ENCODE results near the gene CAMTA1. TPM values are rescaled to one million over a fixed set of nuclear protein-coding genes. Genes with fewer than 3 reads are reported as not detected.

CAMTA1 gene
- total RNA-seq, 4 donors from 2014 or later: 45.3 to 68.9 (median 62.0) TPM

DNA sequence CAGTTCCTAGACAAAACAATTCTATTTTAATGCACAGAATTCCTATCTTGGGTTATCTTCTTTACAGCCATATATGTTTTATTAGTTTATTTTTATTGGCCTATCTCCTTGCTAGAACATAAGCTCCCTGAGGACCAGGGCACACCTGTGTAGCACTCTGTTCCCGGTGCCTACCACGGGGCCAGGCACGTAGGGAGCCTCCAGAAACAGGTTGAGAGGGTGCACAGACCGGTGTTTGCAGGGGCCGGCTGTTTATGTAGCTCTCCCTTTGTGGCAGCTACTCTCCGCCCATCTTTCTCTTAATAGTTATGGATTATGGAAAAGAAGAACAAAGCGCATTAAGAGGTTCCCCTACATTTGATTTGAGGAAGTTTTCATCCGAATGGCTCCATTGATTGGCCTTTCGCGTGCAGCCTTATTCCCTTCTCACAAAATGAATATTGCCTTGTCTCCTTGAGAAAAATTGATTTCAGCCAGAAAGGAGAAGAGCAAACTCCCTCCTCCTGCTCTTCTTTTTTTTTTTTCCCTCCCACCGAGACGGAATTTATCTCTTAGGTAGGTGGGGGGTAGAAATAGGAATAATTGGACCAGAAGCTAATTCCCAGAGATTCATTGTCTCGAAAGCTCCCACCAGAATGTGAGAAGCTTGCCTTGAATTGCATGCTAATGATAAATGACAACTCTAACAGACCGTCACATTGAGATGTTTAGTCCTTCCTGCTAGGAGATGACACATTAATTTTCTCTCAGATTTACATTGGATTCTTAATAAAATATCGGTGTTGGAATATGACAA, 447.4 kb downstream of the CAMTA1 start:
- TF ChIP-seq, protein P1, sequence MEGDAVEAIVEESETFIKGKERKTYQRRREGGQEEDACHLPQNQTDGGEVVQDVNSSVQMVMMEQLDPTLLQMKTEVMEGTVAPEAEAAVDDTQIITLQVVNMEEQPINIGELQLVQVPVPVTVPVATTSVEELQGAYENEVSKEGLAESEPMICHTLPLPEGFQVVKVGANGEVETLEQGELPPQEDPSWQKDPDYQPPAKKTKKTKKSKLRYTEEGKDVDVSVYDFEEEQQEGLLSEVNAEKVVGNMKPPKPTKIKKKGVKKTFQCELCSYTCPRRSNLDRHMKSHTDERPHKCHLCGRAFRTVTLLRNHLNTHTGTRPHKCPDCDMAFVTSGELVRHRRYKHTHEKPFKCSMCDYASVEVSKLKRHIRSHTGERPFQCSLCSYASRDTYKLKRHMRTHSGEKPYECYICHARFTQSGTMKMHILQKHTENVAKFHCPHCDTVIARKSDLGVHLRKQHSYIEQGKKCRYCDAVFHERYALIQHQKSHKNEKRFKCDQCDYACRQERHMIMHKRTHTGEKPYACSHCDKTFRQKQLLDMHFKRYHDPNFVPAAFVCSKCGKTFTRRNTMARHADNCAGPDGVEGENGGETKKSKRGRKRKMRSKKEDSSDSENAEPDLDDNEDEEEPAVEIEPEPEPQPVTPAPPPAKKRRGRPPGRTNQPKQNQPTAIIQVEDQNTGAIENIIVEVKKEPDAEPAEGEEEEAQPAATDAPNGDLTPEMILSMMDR (IDR thresholded peaks at IDR 0.05): no peak
- DNase-seq (ENCODE audit: low spot score): no peak
- ATAC-seq (ENCODE audit: low FRiP score): no peak

DNA sequence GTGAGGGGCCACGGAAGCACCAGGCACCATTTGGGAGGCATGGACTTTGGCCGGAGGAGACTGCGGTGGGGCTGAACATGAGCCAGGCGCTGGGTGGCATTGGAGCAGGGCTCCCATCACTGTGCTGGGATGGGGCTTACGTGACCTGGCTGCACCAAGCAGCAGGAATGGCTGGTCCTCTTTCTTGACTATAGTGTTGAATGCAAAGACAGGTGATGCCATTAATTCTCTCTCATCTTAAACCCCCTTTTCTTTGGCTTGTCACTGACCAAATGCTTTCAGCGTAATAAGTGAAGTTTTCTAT, 447.9 kb downstream of the CAMTA1 start:
- no peak for DNase-seq (ENCODE audit: low spot score)
- TF ChIP-seq, protein P1 (IDR thresholded peaks at IDR 0.05): no peak
- no peak for ATAC-seq (ENCODE audit: low FRiP score)

DNA sequence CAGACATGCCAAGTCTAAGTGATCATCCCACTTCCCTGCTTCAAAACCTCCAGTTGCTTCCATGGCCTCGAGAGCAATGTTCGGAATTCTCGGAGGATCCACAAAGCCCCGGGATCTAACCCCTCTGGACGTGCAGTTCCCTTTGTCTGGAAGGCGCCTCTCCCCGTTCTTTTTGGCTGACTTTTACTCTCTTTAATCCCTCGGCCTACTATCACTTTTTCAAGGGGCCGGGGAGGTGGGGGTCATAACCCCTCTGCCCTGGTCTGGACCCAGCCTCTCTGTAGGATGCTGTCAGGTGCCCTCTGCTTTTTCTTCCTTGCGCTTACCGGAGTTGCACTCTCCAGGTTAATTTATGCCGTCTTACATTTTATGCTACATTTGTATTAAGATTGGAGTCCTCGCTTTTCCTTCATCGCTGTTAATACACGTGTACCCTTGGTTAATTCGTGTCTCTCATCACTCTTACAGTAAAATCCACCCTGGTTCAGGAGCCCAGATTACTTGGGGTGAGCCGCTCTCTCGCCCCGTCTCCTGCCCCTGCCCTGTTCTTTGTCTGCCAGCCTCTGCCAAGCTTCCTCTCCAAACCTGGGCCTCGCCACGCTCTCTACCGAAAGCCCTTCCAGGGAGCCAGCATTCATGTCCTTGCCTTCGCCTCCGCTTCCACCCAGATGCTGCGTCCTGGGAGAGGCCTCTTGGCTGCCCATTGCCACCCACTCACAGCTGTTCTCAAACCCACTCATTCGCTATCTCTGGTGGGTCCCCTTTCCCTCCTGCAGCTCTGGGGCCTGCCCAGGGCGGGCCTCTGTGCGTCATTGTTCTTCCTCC, 448.6 kb downstream of the CAMTA1 start:
- ATAC-seq (ENCODE audit: low FRiP score) (no peak), DNase-seq (ENCODE audit: low spot score) (no peak)
- TF ChIP-seq, protein P1 (IDR thresholded peaks at IDR 0.05): no peak

DNA sequence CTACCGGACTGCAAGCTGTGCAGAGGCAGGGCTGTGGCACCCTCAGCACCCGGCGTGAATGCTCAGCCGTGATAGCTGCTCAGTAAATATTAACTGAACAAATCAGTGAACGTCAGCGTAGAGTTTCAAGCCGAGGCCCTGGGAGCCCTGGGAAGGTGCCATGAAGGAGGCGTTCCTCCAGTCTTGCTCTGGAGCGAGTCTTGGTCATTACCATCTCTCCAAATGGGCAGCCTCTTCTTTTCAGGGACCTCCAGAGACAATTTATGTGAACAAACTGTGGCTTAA, 449.2 kb downstream of the CAMTA1 start:
- ATAC-seq (ENCODE audit: low FRiP score): no peak
- DNase-seq (ENCODE audit: low spot score): no peak
- TF ChIP-seq, protein P1 (IDR thresholded peaks at IDR 0.05): no peak

DNA sequence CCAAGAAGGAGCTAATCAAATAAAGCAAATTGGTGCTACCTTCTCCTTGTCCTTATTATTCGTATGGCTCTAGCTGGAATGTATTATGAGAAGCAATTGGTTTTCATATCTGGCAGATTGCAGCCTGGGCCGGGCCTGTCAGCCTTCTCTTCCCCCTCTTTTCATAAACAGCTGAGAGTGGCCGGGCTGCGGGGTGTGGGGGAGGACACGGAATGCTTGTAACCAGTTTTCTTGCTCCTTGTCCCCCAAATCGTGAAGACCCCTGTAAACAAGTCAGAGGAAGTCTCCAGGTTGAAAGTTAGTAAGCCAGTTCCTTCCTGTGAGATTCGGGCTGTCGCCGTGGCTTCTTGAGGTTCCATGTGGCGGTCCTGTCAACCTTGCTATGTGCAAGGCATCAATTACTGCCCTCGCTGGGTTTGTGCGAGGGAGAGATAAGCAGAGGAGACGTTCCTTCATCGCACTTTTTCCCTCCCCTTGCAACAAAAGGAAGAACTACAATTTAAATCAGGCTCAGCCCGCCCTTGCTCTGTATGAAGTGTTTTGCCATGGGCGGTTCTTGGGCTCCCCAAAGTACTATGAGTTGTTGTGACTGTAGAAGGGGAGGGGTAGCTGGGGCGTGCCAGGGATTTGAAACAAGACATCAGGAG, 450.7 kb downstream of the CAMTA1 start:
- no peak for ATAC-seq (ENCODE audit: low FRiP score)
- no peak for DNase-seq (ENCODE audit: low spot score)
- TF ChIP-seq, protein P1 (IDR thresholded peaks at IDR 0.05): no peak

DNA sequence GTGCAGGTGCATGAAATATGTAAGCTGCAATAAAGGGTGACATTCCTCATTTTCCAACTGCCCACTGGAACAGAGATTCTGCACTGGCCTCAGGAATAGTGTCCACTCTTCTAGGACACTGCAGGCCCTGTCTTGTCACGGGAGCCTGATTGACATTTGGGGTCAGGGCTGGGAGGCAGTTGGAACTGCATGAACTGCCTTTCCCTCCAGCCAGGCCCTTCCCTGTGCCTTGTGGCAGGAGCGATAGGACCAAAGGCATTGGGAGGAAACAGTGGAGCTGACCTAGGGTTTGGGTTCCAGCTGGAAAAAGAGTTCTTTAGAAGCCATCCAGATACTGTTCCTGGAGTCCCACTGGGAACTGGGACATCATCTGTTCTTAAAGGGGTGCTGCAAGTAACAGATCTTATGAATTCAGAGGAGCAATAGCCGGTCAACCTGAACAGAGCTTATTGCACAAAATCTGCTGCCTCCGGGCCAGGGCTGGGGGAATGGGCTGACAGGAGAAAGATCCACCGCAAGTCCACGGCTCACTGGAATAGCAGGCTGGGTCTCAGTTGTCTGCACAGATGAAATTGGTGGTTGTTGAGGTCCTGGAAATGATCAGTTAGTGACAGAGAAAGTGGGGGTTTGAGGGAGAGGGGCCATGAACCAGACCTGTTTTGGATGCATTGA, 451.7 kb downstream of the CAMTA1 start:
- DNase-seq (ENCODE audit: low spot score): no peak
- TF ChIP-seq, protein P1 (IDR thresholded peaks at IDR 0.05): no peak
- no peak for ATAC-seq (ENCODE audit: low FRiP score)

Measured in omental fat pad (tissue), 4 donors.